WERI-Rb-1 (cell line): ENCODE measurements around the gene SLC17A2.

Source experiments
- DNase-seq: peaks from one replicate; pipeline ENCODE4 v3.0.0-alpha.2; 2020
- H3K27ac ChIP-seq: fragments of 250-450 bp; sonication (Bioruptor Pico); 2 replicates; pipeline ENCODE4 v1.5.1; 2020; ENCODE audit warnings: mild to moderate bottlenecking, moderate library complexity
- H3K27me3 ChIP-seq: fragments of 250-450 bp; sonication (Bioruptor Pico); 2 replicates; pipeline ENCODE4 v1.5.1; 2021; ENCODE audit warnings: mild to moderate bottlenecking, low read depth, moderate library complexity; ENCODE audit not compliant: insufficient read depth, severe bottlenecking
- H3K36me3 ChIP-seq: fragments of 250-450 bp; sonication (Bioruptor Pico); 2 replicates; pipeline ENCODE4 v1.5.1; 2020; ENCODE audit warnings: mild to moderate bottlenecking, moderate library complexity
- H3K4me3 ChIP-seq: 2 replicates; pipeline ENCODE4 v1.5.1; 2011; ENCODE audit warnings: low read depth, mild to moderate bottlenecking, control low read depth, low read length
- H3K9me3 ChIP-seq: fragments of 250-450 bp; sonication (Bioruptor Pico); 2 replicates; pipeline ENCODE4 v1.5.1; 2021; ENCODE audit warnings: mild to moderate bottlenecking, moderate library complexity; ENCODE audit not compliant: severe bottlenecking
- TF ChIP-seq, protein P1 (sequence below): IDR thresholded peaks from 2 replicates; pipeline ENCODE4 v1.5.1; 2011; ENCODE audit warnings: low read depth, mild to moderate bottlenecking, control low read depth, inconsistent platforms, low read length

Gene SLC17A2

DNA sequence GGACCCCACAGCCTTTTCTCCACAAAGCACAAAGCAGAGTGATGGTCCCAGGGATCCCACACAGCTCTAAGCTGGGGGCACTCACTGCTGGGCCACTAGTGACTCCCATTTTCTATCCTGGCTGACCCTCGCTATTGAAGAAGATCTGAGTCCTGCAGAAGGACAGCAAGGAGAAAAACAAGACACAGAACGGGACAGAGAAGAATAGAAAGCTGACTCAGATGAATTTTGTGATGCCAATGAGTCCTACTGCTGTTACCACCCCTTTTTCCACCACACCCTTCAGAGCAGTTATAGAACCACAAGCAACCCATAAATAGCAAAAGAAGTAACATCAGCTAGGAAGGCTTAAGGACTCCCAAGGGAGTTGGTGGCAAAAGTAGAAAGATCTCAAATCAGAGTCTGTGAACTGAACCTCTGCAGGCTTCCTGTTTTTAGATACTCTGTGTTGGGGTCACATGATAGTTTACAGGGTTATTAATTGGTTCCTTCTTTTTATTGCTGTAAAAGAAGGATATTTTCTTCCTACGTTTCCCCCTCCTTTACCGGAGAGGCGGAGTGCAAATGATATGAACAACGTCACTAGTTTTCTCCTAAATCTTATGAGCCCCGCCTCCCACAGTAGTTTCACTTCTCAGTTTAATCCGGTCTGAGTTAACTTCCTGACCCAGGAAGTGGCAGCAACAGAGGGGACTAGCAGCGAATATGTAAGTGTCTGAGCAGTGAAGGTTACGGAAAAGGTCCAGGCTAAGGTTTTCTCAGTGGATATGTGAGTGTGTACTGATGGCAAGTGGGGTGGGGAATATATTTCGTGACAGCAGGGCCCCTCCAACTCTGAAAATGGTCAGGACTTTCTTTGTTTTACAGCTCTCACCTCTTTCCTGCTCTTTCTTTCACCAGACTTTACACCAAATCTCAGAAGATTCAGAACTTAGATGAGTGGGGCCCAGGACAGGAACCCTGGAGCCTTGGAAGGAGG is 31.9 kb upstream of the SLC17A2 start, which contains the start of gene TRIM38:
TSS of gene TRIM38 (plus strand) at position 654 of the 979 bp plus-strand sequence. CDS start 3,721 bp downstream, outside the sequence.
- Histone ChIP-seq H3K4me3 (no peak within 1 kb of the TSS), H3K36me3 (no peaks in the 10 kb centered on the region), H3K27ac (no peak within 1 kb of the TSS), H3K9me3 (peaks cover 16% of the 10 kb centered on the region), H3K27me3 (no peaks in the 10 kb centered on the region)
- DNase-seq, result no peak
- TF ChIP-seq, protein P1, sequence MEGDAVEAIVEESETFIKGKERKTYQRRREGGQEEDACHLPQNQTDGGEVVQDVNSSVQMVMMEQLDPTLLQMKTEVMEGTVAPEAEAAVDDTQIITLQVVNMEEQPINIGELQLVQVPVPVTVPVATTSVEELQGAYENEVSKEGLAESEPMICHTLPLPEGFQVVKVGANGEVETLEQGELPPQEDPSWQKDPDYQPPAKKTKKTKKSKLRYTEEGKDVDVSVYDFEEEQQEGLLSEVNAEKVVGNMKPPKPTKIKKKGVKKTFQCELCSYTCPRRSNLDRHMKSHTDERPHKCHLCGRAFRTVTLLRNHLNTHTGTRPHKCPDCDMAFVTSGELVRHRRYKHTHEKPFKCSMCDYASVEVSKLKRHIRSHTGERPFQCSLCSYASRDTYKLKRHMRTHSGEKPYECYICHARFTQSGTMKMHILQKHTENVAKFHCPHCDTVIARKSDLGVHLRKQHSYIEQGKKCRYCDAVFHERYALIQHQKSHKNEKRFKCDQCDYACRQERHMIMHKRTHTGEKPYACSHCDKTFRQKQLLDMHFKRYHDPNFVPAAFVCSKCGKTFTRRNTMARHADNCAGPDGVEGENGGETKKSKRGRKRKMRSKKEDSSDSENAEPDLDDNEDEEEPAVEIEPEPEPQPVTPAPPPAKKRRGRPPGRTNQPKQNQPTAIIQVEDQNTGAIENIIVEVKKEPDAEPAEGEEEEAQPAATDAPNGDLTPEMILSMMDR, result no peak

DNA sequence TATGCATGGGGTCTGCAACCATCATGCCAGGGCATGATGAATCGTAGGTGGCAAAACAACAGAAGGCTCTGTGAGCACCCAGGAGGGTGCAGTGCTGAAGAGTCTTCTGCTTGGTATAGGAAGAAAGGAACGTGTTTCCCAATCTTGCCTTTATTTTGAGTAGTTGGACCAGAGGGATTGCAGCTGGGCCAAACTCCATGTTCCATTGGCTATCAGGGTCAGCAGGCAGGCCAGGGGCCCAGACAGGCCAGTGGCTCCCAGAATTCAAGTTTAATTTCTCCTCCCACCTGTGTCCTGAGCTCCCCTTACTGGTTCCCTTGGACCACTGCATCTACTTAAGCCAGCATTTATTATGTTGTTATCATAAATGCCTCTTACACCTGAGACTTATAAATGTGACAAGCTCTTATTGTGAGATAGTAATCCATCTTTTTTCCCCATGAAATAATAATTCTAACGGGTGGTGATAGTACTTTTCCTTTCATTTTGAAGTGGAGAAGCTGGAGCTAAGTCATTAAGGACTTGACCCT is 31.2 kb upstream of the SLC17A2 start:
- Histone ChIP-seq H3K9me3 (peaks cover 16% of the 10 kb centered on the region), H3K4me3 (no peak overlapping the region), H3K27ac (no peak overlapping the region)

DNA sequence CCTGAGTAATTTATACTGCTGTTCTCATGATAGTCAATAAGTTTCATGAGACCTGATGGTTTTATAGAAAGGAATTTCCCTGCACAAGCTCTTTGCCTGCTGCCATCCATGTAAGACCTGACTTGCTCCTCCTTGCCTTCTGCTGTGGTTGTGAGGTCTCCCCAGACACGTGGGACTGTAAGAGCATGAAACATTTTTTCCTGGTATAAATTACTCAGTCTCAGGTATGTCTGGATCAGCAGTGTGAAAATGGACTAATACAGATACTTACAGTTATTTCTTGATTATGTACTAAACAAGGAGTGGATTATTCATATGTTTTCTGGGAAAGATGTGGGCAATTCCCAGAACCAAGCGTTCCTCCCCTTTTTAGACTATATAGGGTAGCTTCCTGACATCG is 30.2 kb upstream of the SLC17A2 start:
- DNase-seq, result no peak
- no peak overlapping the region for H3K27ac ChIP-seq
- no peaks in the 10 kb centered on the region for H3K27me3 ChIP-seq
- TF ChIP-seq, protein P1, result no peak
- no peak overlapping the region for H3K4me3 ChIP-seq
- H3K9me3 ChIP-seq, result peaks cover 16% of the 10 kb centered on the region
- no peaks in the 10 kb centered on the region for H3K36me3 ChIP-seq

More for the DNA sequence above, 31.2 kb upstream of the SLC17A2 start:
- DNase-seq, result no peak
- H3K36me3 ChIP-seq, result no peaks in the 10 kb centered on the region
- TF ChIP-seq, protein P1, result no peak
- no peaks in the 10 kb centered on the region for H3K27me3 ChIP-seq

DNA sequence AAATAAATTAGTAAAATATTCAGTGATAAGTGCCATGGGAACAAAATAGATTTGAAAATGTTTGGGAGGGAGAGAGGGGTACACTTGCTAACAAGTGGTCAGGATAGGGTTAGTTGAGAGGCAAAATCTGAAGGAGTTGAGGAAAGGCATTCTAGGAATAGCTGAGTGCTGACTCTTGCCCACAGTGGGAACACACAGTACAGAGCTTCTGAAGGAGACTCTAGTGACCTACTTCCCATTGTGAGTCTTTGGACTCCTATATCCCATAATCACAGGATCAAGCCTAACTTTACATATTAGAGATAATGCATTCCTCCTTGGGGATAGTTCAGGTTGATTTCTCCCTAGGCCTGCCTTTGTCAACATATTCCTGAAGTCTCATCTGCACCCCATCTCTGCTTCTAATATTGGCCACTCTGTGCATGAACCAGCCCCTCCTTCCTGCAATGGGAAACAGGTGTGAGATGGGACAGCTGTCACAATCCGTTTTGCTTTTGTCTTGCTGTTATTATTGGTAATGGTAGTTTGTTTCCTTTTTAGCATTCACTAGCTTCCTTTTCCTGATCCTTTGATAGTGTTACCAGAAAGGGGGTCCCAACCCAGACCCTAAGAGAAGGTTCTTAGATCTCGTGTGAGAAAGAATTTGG is 29.5 kb upstream of the SLC17A2 start:
- Histone ChIP-seq H3K4me3 (no peak overlapping the region), H3K27me3 (no peaks in the 10 kb centered on the region)

DNA sequence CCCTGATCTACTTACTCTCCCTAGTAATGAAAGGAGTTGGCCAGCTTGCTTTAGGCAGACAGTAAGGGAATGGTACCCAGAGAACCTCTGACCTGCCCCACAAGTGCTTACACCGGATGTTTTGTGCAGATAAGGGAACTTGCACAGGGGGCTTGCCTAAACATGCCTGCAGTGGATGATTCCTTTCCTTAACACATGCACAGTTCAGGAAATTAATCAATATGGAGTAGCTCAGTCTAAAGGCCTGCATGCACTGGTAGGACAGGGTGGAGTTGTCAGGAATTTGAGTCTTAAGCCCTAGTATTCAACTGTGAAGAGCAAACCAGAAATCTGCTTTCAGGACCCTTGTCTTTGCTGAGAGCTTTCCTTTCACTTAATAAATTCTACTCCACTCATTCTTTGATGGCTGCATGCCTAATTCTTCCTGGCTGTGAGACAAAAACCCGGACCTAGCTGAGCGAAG is 28.2 kb upstream of the SLC17A2 start:
- Histone ChIP-seq H3K27me3 (no peaks in the 10 kb centered on the region), H3K27ac (no peak overlapping the region), H3K9me3 (peaks cover 16% of the 10 kb centered on the region), H3K36me3 (no peaks in the 10 kb centered on the region), H3K4me3 (no peak overlapping the region)
- TF ChIP-seq, protein P1, result no peak
- DNase-seq, result no peak

More for the DNA sequence above, 29.5 kb upstream of the SLC17A2 start:
- H3K9me3 ChIP-seq, result peaks cover 16% of the 10 kb centered on the region
- DNase-seq, result no peak
- no peaks in the 10 kb centered on the region for H3K36me3 ChIP-seq
- TF ChIP-seq, protein P1, result no peak
- H3K27ac ChIP-seq, result no peak overlapping the region
